Natural killer cell (primary cell): ENCODE results near the gene AHSP. TPM values are rescaled to one million over a fixed set of nuclear protein-coding genes. Genes with fewer than 3 reads are reported as not detected.
"Not testable (repeated sequence)": the region's sequence is repeated elsewhere in the genome, so short reads cannot be mapped to it uniquely, and the experiment has no call there.

Source experiments
- ATAC-seq, 3 donors: fragments of 150-1000 bp in 2 of 3; fragments of 200-7000 bp in 1 of 3; cut with Tn5 transposase; 1 replicate in 1 of 3; 2 replicates in 2 of 3; pipeline ENCODE4 v1.10.0; 2021; ENCODE audit warnings: mild to moderate bottlenecking in 2 of 3, moderate library complexity in 2 of 3
- DNase-seq, 2 donors: peaks; one replicate each; pipeline versions ENCODE4 v3.0.0 to v3.0.0-alpha.2; 2013 to 2021; ENCODE audit warnings: mixed read lengths in 1 of 2
- H3K27ac ChIP-seq: one replicate; pipeline ENCODE4 v1.5.1; 2013; ENCODE audit warnings: mild to moderate bottlenecking, low read length
- H3K27me3 ChIP-seq: one replicate; pipeline ENCODE4 v1.6.1; 2013; ENCODE audit warnings: low read length; ENCODE audit not compliant: control insufficient read depth, insufficient read depth
- H3K36me3 ChIP-seq: one replicate; pipeline ENCODE4 v1.6.1; 2013; ENCODE audit warnings: low read length; ENCODE audit not compliant: control insufficient read depth, insufficient read depth
- H3K4me1 ChIP-seq: one replicate; pipeline ENCODE4 v1.6.1; 2013; ENCODE audit warnings: low read length; ENCODE audit not compliant: control insufficient read depth, insufficient read depth
- H3K4me3 ChIP-seq: one replicate; pipeline ENCODE4 v1.5.1; 2013; ENCODE audit warnings: low read length
- H3K9me3 ChIP-seq: one replicate; pipeline ENCODE4 v1.6.1; 2013; ENCODE audit warnings: low read length; ENCODE audit not compliant: control insufficient read depth, insufficient read depth
- H3K27ac Mint-ChIP-seq, 2 donors: one replicate each; pipeline ENCODE4 v1.8.0; 2022; ENCODE audit warnings: mild to moderate bottlenecking in 2 of 2, mixed read lengths in 2 of 2, moderate library complexity in 1 of 2
- H3K27me3 Mint-ChIP-seq, 2 donors: one replicate each; pipeline ENCODE4 v1.8.0; 2022; ENCODE audit warnings: low read depth in 2 of 2, mixed read lengths in 2 of 2
- H3K36me3 Mint-ChIP-seq: one replicate; pipeline ENCODE4 v1.8.0; 2022; ENCODE audit warnings: mixed read lengths
- H3K4me1 Mint-ChIP-seq, 2 donors: one replicate each; pipeline ENCODE4 v1.8.0; 2022; ENCODE audit warnings: mixed read lengths in 2 of 2
- H3K4me3 Mint-ChIP-seq: one replicate; pipeline ENCODE4 v1.8.0; 2022; ENCODE audit warnings: mild to moderate bottlenecking, moderate library complexity, mixed read lengths
- H3K9me3 Mint-ChIP-seq, 2 donors: one replicate each; pipeline ENCODE4 v1.8.0; 2022; ENCODE audit warnings: mixed read lengths in 2 of 2
- CTCF ChIP-seq: fragments of 200-600 bp; IDR thresholded peaks from one replicate; pipeline ENCODE4 v1.8.0; 2022; ENCODE audit warnings: antibody characterized with exemption
- WGBS: methylation state at CpG from one replicate; pipeline ENCODE4 v1.1.7; 2013; ENCODE audit warnings: missing lambda C conversion rate; ENCODE audit not compliant: insufficient coverage; 5-methylcytosine and 5-hydroxymethylcytosine counted together
- intact Hi-C: fragments of 100-400 bp; cut with micrococcal nuclease; formaldehyde crosslinking; loops from one replicate; pipeline ENCODE4 v1.14.2; 2022
- total RNA-seq, 4 donors: library from RNA; stranded (reverse); fragments of 120-200 nt in 1 of 4; gene quantifications; one replicate each; pipeline versions ENCODE4 v1.2.3 to v1.2.4, GENCODE V29; 2013 to 2022

The AHSP gene
- total RNA-seq, 3 donors from 2014 or later (not counting 1 experiment from before 2014, with no cell fraction given) = not detected

DNA sequence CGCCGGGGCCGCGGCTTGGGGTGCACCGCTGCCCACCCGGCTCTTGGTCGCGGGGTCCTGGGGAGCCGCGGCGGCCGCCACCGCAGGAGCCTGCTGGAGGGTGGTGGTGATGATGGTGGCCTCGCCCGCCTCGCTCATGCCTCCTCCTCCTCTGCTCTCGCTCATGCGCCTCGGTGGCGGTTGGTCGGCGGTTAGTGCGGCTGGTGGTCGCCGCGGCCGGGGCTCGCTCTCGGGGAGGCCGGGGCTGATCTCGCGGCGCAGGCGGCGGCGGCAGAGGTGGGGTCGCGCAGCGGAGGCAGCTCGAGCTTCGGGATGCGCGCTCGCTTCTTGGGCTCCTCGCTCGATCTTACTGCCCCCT is 41.6 kb downstream of the AHSP start:
- Histone ChIP-seq H3K27me3 (peaks cover 23% of the 10 kb centered on the region), H3K9me3 (no peaks in the 10 kb centered on the region), H3K27ac (no peak overlapping the region), H3K4me1 (peaks cover 9% of the 10 kb centered on the region), H3K36me3 (no peaks in the 10 kb centered on the region), H3K4me3 (no peak overlapping the region)
- H3K9me3 Mint-ChIP-seq = peaks cover 0 to 2% of the 10 kb centered on the region in 2 donors
- TF ChIP-seq CTCF = no peak
- 1% methylated on average over 46 of the region's 46 CpGs for WGBS
- DNase-seq (peak in 1 of 2 donors; percentile 9), ATAC-seq (peak in 1 of 3 donors; percentile 66)
- peaks cover 5% of the 10 kb centered on the region for H3K36me3 Mint-ChIP-seq
- H3K4me1 Mint-ChIP-seq = peaks cover 5 to 11% of the 10 kb centered on the region in 2 donors
- peaks cover 35 to 70% of the 10 kb centered on the region in 2 donors for H3K27me3 Mint-ChIP-seq
- no peak overlapping the region for H3K4me3 Mint-ChIP-seq
- H3K27ac Mint-ChIP-seq = no peak overlapping the region
- intact Hi-C loops = no loop called here

- H3K36me3 Mint-ChIP-seq = peaks cover 5% of the 10 kb centered on the region
- H3K4me1 ChIP-seq = peaks cover 9% of the 10 kb centered on the region
- H3K36me3 ChIP-seq = no peaks in the 10 kb centered on the region
- H3K4me1 Mint-ChIP-seq = peaks cover 10 to 11% of the 10 kb centered on the region in 2 donors
- peaks cover 23% of the 10 kb centered on the region for H3K27me3 ChIP-seq
- WGBS = 17% methylated on average over 1 of the region's 1 CpG
- no peak overlapping the region for H3K27ac Mint-ChIP-seq
- no peak overlapping the region for H3K4me3 ChIP-seq
- intact Hi-C loops = no loop called here
- H3K27ac ChIP-seq = no peak overlapping the region
- H3K9me3 Mint-ChIP-seq = peaks cover 2% of the 10 kb centered on the region in 2 donors
- H3K27me3 Mint-ChIP-seq = peaks cover 35 to 49% of the 10 kb centered on the region in 2 donors
- no peak overlapping the region for H3K4me3 Mint-ChIP-seq
- no peak for TF ChIP-seq CTCF
- ATAC-seq = no peak
- DNase-seq = no peak
- peaks cover 5% of the 10 kb centered on the region for H3K9me3 ChIP-seq
These were observed 45.1 kb downstream of the AHSP start for GRCh38 chr16:31572821-31573220.

GRCh38 chr16:31574159-31574558 is 46.5 kb downstream of the AHSP start:
- H3K36me3 ChIP-seq, intact Hi-C loops, H3K4me3 Mint-ChIP-seq, DNase-seq, ATAC-seq, H3K4me1 Mint-ChIP-seq, H3K27ac ChIP-seq, H3K4me1 ChIP-seq, H3K9me3 ChIP-seq, H3K9me3 Mint-ChIP-seq, H3K27ac Mint-ChIP-seq, H3K4me3 ChIP-seq: not testable (repeated sequence)
- H3K27me3 ChIP-seq = peaks cover 18% of the 10 kb centered on the region
- 50% methylated on average over 1 of the region's 1 CpG for WGBS
- Mint-ChIP-seq H3K27me3 (peaks cover 26 to 36% of the 10 kb centered on the region in 2 donors), H3K36me3 (peaks cover 11% of the 10 kb centered on the region)

- Histone ChIP-seq H3K27ac (no peak overlapping the region), H3K4me1 (no peaks in the 10 kb centered on the region), H3K27me3 (peaks cover under 1% of the 10 kb centered on the region), H3K36me3 (no peaks in the 10 kb centered on the region), H3K9me3 (peaks cover 14% of the 10 kb centered on the region), H3K4me3 (no peak overlapping the region)
- Mint-ChIP-seq H3K4me1 (peaks cover 0 to 5% of the 10 kb centered on the region in 2 donors), H3K27me3 (peaks cover 6 to 14% of the 10 kb centered on the region in 2 donors), H3K4me3 (no peak overlapping the region), H3K9me3 (peaks cover 5 to 10% of the 10 kb centered on the region in 2 donors), H3K27ac (no peak overlapping the region), H3K36me3 (peaks cover 16% of the 10 kb centered on the region)
- DNase-seq (no peak), ATAC-seq (no peak)
- intact Hi-C loops = no loop called here
- WGBS = 89% methylated on average over 1 of the region's 1 CpG
- TF ChIP-seq CTCF = no peak
These were observed 49.7 kb downstream of the AHSP start for GRCh38 chr16:31577411-31577810.

Other genes with a start within 250 kb of the AHSP start
- gene ITGAX, start 172.7 kb upstream of the AHSP start, total RNA-seq = 100 to 1,000 TPM; 224 to 249 (median 233) TPM
- 1 to 10 TPM; 1.0 to 2.9 (median 2.2) TPM for gene ITGAD, start 134.6 kb upstream of the AHSP start, total RNA-seq
- gene COX6A2, start 99.5 kb upstream of the AHSP start, total RNA-seq = not detected
- gene ZNF843, start 85.1 kb upstream of the AHSP start, total RNA-seq = under 1 TPM; 0.14 to 0.50 (median 0.23) TPM
- gene ARMC5, start 68.4 kb upstream of the AHSP start, total RNA-seq = 10 to 100 TPM; 10.4 to 22.8 (median 16.6) TPM
- 1 to 10 TPM in 1 of 3 donors, under 1 TPM in 2; 0.72 to 1.3 (median 0.78) TPM for gene TGFB1I1, start 55.7 kb upstream of the AHSP start, total RNA-seq
- under 1 TPM in 2 of 3 donors, not detected in 1; 0.20 to 0.96 TPM for gene SLC5A2, start 44.8 kb upstream of the AHSP start, total RNA-seq
- gene RUSF1, start 19.5 kb upstream of the AHSP start, total RNA-seq = 10 to 100 TPM; 50.2 to 61.5 (median 51.9) TPM